ENCODE measurements around the gene FNDC3B. TPM values are rescaled to one million over a fixed set of nuclear protein-coding genes. Genes with fewer than 3 reads are reported as not detected.

FNDC3B gene
- total RNA-seq, 1 experiment from 2014 or later = 173 TPM

DNA sequence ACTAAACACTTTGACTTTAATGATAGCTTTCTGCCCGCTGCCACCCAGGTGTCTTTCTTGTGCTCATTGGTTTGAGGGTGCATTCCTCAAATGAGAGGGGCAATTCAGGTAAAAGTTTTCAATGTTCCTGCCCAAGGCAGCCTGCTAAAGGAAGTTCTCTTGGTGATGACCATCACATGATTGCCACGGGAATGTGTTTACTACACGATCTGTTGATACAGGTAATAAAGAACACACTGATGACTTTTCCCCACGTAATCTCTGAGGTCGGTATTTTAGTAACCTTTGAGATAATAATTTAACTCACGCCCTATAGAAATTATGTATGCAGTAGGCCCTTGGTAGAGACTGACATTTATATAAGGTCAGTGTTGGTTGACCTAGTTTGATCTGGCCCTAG, 39.3 kb downstream of the FNDC3B start:
- Histone ChIP-seq H3K27me3 (ENCODE audit: control insufficient read depth, insufficient read depth, low read length) (no peaks in the 10 kb centered on the region), H3K4me1 (ENCODE audit: control insufficient read depth, insufficient read depth, low read length) (peaks cover 45% of the 10 kb centered on the region), H3K27ac (ENCODE audit: low read length) (peak overlapping the region; percentile 30; the same call in 1 of the 2 replicates), H3K36me3 (ENCODE audit: control insufficient read depth, insufficient read depth, low read length) (no peaks in the 10 kb centered on the region), H3K9me3 (ENCODE audit: control insufficient read depth, insufficient read depth, low read depth, low read length) (no peaks in the 10 kb centered on the region), H3K4me3 (ENCODE audit: low read depth in 2 of 2, low read length in 2 of 2) (no peak overlapping the region)
- POLR2A ChIA-PET = no interaction called here
- TF ChIP-seq POLR2AphosphoS5 (IDR thresholded peaks at IDR 0.05; ENCODE audit: low read depth, low read length) (no peak), SIN3A (IDR thresholded peaks at IDR 0.05; ENCODE audit: borderline replicate concordance, insufficient read depth, low read depth, low read length) (no peak), TCF7L2 (IDR thresholded peaks at IDR 0.05; ENCODE audit: low read depth, low read length) (no peak)
- TF ChIP-seq, protein P1, sequence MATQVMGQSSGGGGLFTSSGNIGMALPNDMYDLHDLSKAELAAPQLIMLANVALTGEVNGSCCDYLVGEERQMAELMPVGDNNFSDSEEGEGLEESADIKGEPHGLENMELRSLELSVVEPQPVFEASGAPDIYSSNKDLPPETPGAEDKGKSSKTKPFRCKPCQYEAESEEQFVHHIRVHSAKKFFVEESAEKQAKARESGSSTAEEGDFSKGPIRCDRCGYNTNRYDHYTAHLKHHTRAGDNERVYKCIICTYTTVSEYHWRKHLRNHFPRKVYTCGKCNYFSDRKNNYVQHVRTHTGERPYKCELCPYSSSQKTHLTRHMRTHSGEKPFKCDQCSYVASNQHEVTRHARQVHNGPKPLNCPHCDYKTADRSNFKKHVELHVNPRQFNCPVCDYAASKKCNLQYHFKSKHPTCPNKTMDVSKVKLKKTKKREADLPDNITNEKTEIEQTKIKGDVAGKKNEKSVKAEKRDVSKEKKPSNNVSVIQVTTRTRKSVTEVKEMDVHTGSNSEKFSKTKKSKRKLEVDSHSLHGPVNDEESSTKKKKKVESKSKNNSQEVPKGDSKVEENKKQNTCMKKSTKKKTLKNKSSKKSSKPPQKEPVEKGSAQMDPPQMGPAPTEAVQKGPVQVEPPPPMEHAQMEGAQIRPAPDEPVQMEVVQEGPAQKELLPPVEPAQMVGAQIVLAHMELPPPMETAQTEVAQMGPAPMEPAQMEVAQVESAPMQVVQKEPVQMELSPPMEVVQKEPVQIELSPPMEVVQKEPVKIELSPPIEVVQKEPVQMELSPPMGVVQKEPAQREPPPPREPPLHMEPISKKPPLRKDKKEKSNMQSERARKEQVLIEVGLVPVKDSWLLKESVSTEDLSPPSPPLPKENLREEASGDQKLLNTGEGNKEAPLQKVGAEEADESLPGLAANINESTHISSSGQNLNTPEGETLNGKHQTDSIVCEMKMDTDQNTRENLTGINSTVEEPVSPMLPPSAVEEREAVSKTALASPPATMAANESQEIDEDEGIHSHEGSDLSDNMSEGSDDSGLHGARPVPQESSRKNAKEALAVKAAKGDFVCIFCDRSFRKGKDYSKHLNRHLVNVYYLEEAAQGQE (IDR thresholded peaks at IDR 0.05; ENCODE audit: insufficient read depth in 1 of 2, low read depth in 2 of 2, low read length in 1 of 2) = no peak
- TF ChIP-seq, protein P2, sequence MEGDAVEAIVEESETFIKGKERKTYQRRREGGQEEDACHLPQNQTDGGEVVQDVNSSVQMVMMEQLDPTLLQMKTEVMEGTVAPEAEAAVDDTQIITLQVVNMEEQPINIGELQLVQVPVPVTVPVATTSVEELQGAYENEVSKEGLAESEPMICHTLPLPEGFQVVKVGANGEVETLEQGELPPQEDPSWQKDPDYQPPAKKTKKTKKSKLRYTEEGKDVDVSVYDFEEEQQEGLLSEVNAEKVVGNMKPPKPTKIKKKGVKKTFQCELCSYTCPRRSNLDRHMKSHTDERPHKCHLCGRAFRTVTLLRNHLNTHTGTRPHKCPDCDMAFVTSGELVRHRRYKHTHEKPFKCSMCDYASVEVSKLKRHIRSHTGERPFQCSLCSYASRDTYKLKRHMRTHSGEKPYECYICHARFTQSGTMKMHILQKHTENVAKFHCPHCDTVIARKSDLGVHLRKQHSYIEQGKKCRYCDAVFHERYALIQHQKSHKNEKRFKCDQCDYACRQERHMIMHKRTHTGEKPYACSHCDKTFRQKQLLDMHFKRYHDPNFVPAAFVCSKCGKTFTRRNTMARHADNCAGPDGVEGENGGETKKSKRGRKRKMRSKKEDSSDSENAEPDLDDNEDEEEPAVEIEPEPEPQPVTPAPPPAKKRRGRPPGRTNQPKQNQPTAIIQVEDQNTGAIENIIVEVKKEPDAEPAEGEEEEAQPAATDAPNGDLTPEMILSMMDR (IDR thresholded peaks at IDR 0.05) = no peak
- CTCF ChIA-PET = no interaction called here
- BruUV-seq (replicated peaks) = no TSS peak
- intact Hi-C loops (cut with micrococcal nuclease; ENCODE audit: unreplicated experiment) (no loop called here), in situ Hi-C loops (cut with HindIII; ENCODE audit: low pct_unique_long_range_greater_than_20kb, low sequenced_read_pairs) (no loop called here)
- ATAC-seq (no peak), DNase-seq (ENCODE audit: low read depth, low spot score) (no peak)

DNA sequence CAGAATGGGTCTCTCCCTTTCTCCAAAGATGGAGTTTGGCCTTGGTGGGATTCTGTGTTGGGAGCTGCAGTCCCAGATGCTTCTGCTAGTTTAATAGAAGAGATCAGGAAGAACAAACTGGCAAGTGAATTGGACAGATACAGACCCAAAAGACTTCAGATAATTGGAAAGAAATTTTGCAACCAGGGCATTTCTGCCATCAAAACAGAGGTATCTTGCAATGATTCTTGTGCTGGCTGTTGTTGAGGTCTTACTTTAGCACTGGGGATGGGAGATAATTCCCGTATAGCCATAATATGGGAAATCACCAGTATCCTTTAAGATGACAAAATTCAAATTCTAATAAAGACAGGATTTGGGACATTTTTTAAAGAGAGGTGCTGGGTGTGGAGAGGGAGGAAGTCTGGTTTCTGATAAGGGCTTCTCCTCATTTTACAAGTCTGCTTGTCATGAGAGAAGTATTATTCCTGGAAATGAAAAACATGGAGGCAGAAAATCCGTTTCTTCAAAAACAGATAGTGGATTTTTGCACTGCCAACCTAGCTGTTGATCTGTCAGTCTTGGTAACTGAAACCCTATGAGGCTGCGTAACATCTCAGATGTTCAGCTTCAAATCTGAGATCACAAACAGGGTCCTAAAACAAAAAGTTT, 40.1 kb downstream of the FNDC3B start:
- CTCF ChIA-PET = no interaction called here
- TSS peak; percentile 0 for BruUV-seq (replicated peaks)
- ATAC-seq (no peak), DNase-seq (ENCODE audit: low read depth, low spot score) (no peak)
- H3K4me1 ChIP-seq (ENCODE audit: control insufficient read depth, insufficient read depth, low read length) = peaks cover 41% of the 10 kb centered on the region
- H3K27ac ChIP-seq (ENCODE audit: low read length) = peak overlapping the region; percentile 30; the same call in 1 of the 2 replicates
- no peak for TF ChIP-seq POLR2AphosphoS5 (IDR thresholded peaks at IDR 0.05; ENCODE audit: low read depth, low read length)
- TF ChIP-seq SIN3A (IDR thresholded peaks at IDR 0.05; ENCODE audit: borderline replicate concordance, insufficient read depth, low read depth, low read length) = no peak
- TF ChIP-seq TCF7L2 (IDR thresholded peaks at IDR 0.05; ENCODE audit: low read depth, low read length) = no peak
- TF ChIP-seq, protein P2 (IDR thresholded peaks at IDR 0.05) = no peak
- TF ChIP-seq, protein P1 (IDR thresholded peaks at IDR 0.05; ENCODE audit: insufficient read depth in 1 of 2, low read depth in 2 of 2, low read length in 1 of 2) = no peak
- intact Hi-C loops (cut with micrococcal nuclease; ENCODE audit: unreplicated experiment) = no loop called here
- no peaks in the 10 kb centered on the region for H3K27me3 ChIP-seq (ENCODE audit: control insufficient read depth, insufficient read depth, low read length)
- POLR2A ChIA-PET = interaction anchor here (0.7 to 1.1 kb wide), 2 partner anchors 13 to 316 kb away, joined by 6 to 9 read pairs; no protein-coding TSS in a partner anchor
- H3K9me3 ChIP-seq (ENCODE audit: control insufficient read depth, insufficient read depth, low read depth, low read length) = no peaks in the 10 kb centered on the region
- in situ Hi-C loops (cut with HindIII; ENCODE audit: low pct_unique_long_range_greater_than_20kb, low sequenced_read_pairs) = no loop called here
- no peak overlapping the region for H3K4me3 ChIP-seq (ENCODE audit: low read depth in 2 of 2, low read length in 2 of 2)
- H3K36me3 ChIP-seq (ENCODE audit: control insufficient read depth, insufficient read depth, low read length) = no peaks in the 10 kb centered on the region
